ENCODE measurements around the gene GFRA4. TPM values are rescaled to one million over a fixed set of nuclear protein-coding genes. Genes with fewer than 3 reads are reported as not detected.

Gene GFRA4
- total RNA-seq, 1 experiment from 2014 or later = not detected

- Histone ChIP-seq H3K27me3 (ENCODE audit: insufficient read depth, low read length) (no peaks in the 10 kb centered on the region), H4K20me1 (ENCODE audit: insufficient read depth) (no peaks in the 10 kb centered on the region), H3K79me2 (ENCODE audit: insufficient read depth, low read length) (no peaks in the 10 kb centered on the region), H3K9me3 (ENCODE audit: control insufficient read depth in 1 of 2, insufficient read depth in 1 of 2, low read depth in 1 of 2, low read length in 2 of 2) (no peaks in the 10 kb centered on the region), H3K4me3 (replicated peaks in 1 of 2; ENCODE audit: low read depth in 1 of 2, low read length in 2 of 2) (no peak overlapping the region), H2AFZ (ENCODE audit: low read depth, low read length, poor library complexity, severe bottlenecking) (no peak overlapping the region), H3K9ac (ENCODE audit: low read length) (no peak overlapping the region), H3K9me2 (ENCODE audit: insufficient read depth) (no peaks in the 10 kb centered on the region), H3K36me3 (ENCODE audit: control insufficient read depth in 1 of 2, insufficient read depth in 2 of 2, low read length in 2 of 2) (no peaks in the 10 kb centered on the region), H3K4me1 (ENCODE audit: control insufficient read depth in 1 of 2, insufficient read depth in 2 of 2, low read length in 2 of 2) (no peaks in the 10 kb centered on the region), H3K4me2 (ENCODE audit: low read length) (no peak overlapping the region), H3K27ac (ENCODE audit: low read depth, low read length) (no peak overlapping the region)
- intact Hi-C loops (cut with micrococcal nuclease) = no loop called here
- ATAC-seq (no peak), DNase-seq (ENCODE audit: low read depth, low spot score) (no peak)
- TF ChIP-seq SIN3A (IDR thresholded peaks at IDR 0.05; ENCODE audit: low read depth) (no peak), YY1 (IDR thresholded peaks at IDR 0.05; ENCODE audit: extremely low read depth, insufficient replicate concordance, low read depth, low read length) (no peak), EZH2 (IDR thresholded peaks at IDR 0.05) (no peak), ATF3 (IDR thresholded peaks at IDR 0.05) (no peak), ELF1 (IDR thresholded peaks at IDR 0.05; ENCODE audit: borderline replicate concordance, low read depth) (no peak), REST (IDR thresholded peaks at IDR 0.05; ENCODE audit: low read depth) (no peak), TCF7L2 (IDR thresholded peaks at IDR 0.05; ENCODE audit: borderline replicate concordance, extremely low read depth, insufficient read depth, insufficient read length) (no peak), ZFX (IDR thresholded peaks at IDR 0.05) (no peak), CBX3 (IDR thresholded peaks at IDR 0.05; ENCODE audit: low read depth) (no peak), EGR1 (IDR thresholded peaks at IDR 0.05; ENCODE audit: low read depth) (no peak), SRF (IDR thresholded peaks at IDR 0.05; ENCODE audit: low read depth) (no peak), JUND (IDR thresholded peaks at IDR 0.05) (no peak), MAX (IDR thresholded peaks at IDR 0.05) (no peak), EZH2phosphoT487 (IDR thresholded peaks at IDR 0.05; ENCODE audit: borderline replicate concordance) (no peak), ZBTB33 (IDR thresholded peaks at IDR 0.05; ENCODE audit: extremely low read depth, insufficient replicate concordance, low read length) (no peak)
- no TSS peak for BruUV-seq (replicated peaks)
- POLR2A ChIA-PET = no interaction called here
- RAD21 ChIA-PET (ENCODE audit: low non-redundant PET in 1 of 2, low total read pairs in 2 of 2, uncharacterized antibody in 2 of 2, unreplicated experiment in 2 of 2) = no interaction called here
- CTCF ChIA-PET = no interaction called here
These were observed 11.8 kb downstream of the GFRA4 start for GRCh38 chr20:3651204-3651962.
